ENCODE measurements around the gene KCTD16.

GRCh38 chr5:144393641-144394435 is 223.2 kb downstream of the KCTD16 start:
- TF ChIP-seq CREB5 (CRISPR knock-in tag; IDR thresholded peaks at IDR 0.05; ENCODE audit: low read depth) (no peak), CSRNP3 (CRISPR knock-in tag; IDR thresholded peaks at IDR 0.05) (no peak), ISL1 (CRISPR knock-in tag; IDR thresholded peaks at IDR 0.05) (no peak), ARNTL (CRISPR knock-in tag; IDR thresholded peaks at IDR 0.05; ENCODE audit: borderline replicate concordance, low read depth) (no peak), PATZ1 (CRISPR knock-in tag; IDR thresholded peaks at IDR 0.05; ENCODE audit: borderline replicate concordance) (no peak), ZFP3 (CRISPR knock-in tag; IDR thresholded peaks at IDR 0.05) (no peak)
